Measurements from ENCODE around the gene ANTKMT.

DNA sequence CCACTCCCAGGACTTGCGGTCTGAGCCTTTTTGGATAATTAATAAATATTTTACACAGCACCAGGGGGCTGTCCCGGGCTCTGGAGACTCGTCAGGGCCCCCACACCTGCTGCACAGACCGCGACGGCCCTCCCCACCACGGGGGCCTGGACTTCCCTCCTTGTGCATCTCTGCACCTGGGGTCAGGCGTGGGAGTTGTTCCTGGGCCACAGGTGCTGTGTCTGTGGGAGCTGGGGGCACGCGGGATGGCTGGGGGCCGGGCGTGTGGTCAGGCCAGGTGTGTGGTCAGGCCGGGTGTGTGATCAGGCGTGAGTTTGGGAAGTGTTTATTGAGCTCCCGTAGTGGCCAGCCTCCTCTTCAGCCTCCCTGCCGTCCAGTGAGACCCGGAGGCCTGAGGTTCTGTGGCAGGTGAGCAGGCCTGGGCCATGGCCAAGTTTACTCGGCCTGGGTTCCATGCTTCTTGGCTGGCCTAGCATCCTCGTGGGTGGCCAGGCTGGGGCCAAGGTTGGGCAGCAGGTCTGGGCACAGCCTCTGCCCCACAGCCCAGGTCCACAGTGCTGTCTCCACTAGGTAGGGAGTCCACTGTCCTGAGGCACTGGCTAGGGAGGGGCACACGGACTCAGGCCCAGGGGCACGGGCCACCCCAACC, 42.6 kb upstream of the ANTKMT start:
- TF ChIP-seq, protein P1, sequence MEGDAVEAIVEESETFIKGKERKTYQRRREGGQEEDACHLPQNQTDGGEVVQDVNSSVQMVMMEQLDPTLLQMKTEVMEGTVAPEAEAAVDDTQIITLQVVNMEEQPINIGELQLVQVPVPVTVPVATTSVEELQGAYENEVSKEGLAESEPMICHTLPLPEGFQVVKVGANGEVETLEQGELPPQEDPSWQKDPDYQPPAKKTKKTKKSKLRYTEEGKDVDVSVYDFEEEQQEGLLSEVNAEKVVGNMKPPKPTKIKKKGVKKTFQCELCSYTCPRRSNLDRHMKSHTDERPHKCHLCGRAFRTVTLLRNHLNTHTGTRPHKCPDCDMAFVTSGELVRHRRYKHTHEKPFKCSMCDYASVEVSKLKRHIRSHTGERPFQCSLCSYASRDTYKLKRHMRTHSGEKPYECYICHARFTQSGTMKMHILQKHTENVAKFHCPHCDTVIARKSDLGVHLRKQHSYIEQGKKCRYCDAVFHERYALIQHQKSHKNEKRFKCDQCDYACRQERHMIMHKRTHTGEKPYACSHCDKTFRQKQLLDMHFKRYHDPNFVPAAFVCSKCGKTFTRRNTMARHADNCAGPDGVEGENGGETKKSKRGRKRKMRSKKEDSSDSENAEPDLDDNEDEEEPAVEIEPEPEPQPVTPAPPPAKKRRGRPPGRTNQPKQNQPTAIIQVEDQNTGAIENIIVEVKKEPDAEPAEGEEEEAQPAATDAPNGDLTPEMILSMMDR (conservative IDR thresholded peaks at IDR 0.05; ENCODE audit: low read depth, low read length) = no peak
- TF ChIP-seq POLR2A (IDR thresholded peaks at IDR 0.05; ENCODE audit: low read depth, low read length) (no peak), MAZ (IDR thresholded peaks at IDR 0.05; ENCODE audit: borderline replicate concordance, low read depth, low read length) (no peak), RCOR1 (IDR thresholded peaks at IDR 0.05; ENCODE audit: insufficient replicate concordance, low read length) (no peak), CEBPB (IDR thresholded peaks at IDR 0.05; ENCODE audit: low read depth, low read length) (no peak), NFE2L2 (IDR thresholded peaks at IDR 0.05; ENCODE audit: low read depth, low read length) (no peak), MAFK (IDR thresholded peaks at IDR 0.05; ENCODE audit: low read depth, low read length) (no peak), FOS (IDR thresholded peaks at IDR 0.05; ENCODE audit: low read depth, low read length) (no peak), BHLHE40 (IDR thresholded peaks at IDR 0.05; ENCODE audit: low read depth, low read length) (no peak)
- TF ChIP-seq, protein P2, sequence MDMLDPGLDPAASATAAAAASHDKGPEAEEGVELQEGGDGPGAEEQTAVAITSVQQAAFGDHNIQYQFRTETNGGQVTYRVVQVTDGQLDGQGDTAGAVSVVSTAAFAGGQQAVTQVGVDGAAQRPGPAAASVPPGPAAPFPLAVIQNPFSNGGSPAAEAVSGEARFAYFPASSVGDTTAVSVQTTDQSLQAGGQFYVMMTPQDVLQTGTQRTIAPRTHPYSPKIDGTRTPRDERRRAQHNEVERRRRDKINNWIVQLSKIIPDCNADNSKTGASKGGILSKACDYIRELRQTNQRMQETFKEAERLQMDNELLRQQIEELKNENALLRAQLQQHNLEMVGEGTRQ (IDR thresholded peaks at IDR 0.05; ENCODE audit: low read depth, low read length) = no peak

Data from IMR-90 (cell line).